Left renal pelvis (tissue), 4 donors: ENCODE results near the gene HEMK1. TPM values are rescaled to one million over a fixed set of nuclear protein-coding genes. Genes with fewer than 3 reads are reported as not detected.

Source experiments
- DNase-seq, 4 donors: peaks; one replicate each; pipeline ENCODE4 v3.0.0-alpha.2; 2013; ENCODE audit warnings: low read depth in 4 of 4, low spot score in 3 of 4
- polyA plus RNA-seq, 4 donors: library from polyadenylated mRNA; unstranded; fragments of 120-200 nt; gene quantifications; one replicate each; pipeline ENCODE4 v1.2.1, GENCODE V29; 2013; ENCODE audit not compliant: insufficient read length in 4 of 4

The HEMK1 gene
- 10 to 100 TPM; 18.8 to 28.2 (median 20.9) TPM for polyA plus RNA-seq

GRCh38 chr3:50568947-50569749 lies at the start of gene HEMK1:
HEMK1 (plus strand) TSS chr3:50569522; CDS start chr3:50571105, 1,583 bp downstream.
- DNase-seq = peak; percentile 92 to 95 (median 92)

GRCh38 chr3:50520849-50521248 lies 48.5 kb upstream of the HEMK1 start:
- DNase-seq = no peak

GRCh38 chr3:50521572-50521971 lies 47.8 kb upstream of the HEMK1 start:
- DNase-seq = no peak

- peak in 1 of 4 donors; percentile 72 for DNase-seq
These were observed 46.0 kb upstream of the HEMK1 start for GRCh38 chr3:50523279-50523811.

- DNase-seq = no peak
These were observed 44.6 kb upstream of the HEMK1 start for GRCh38 chr3:50524746-50525145.

GRCh38 chr3:50525191-50525910 lies 44.0 kb upstream of the HEMK1 start:
- no peak for DNase-seq

- DNase-seq = no peak
These were observed 43.3 kb upstream of the HEMK1 start for GRCh38 chr3:50525987-50526386.

- no peak for DNase-seq
These were observed 39.0 kb upstream of the HEMK1 start for GRCh38 chr3:50530001-50530970.

GRCh38 chr3:50531201-50531600 lies 38.1 kb upstream of the HEMK1 start:
- no peak for DNase-seq

- no peak for DNase-seq
These were observed 37.1 kb upstream of the HEMK1 start for GRCh38 chr3:50532062-50532705.

GRCh38 chr3:50533316-50533715 lies 36.0 kb upstream of the HEMK1 start:
- no peak for DNase-seq

GRCh38 chr3:50533807-50534461 lies 35.4 kb upstream of the HEMK1 start:
- DNase-seq = no peak

- no peak for DNase-seq
These were observed 34.5 kb upstream of the HEMK1 start for GRCh38 chr3:50534681-50535330.

- DNase-seq = no peak
These were observed 32.7 kb upstream of the HEMK1 start for GRCh38 chr3:50536471-50537180.

GRCh38 chr3:50537421-50538129 lies 31.7 kb upstream of the HEMK1 start:
- DNase-seq = no peak

GRCh38 chr3:50539356-50540286 lies 29.7 kb upstream of the HEMK1 start:
- DNase-seq = no peak
